SKM-1 (cell line): ENCODE results near the gene SH3RF1.
"Not testable (repeated sequence)": the region's sequence is repeated elsewhere in the genome, so short reads cannot be mapped to it uniquely, and the experiment has no call there.

Experiments
- DNase-seq: peaks from one replicate; lab custom pipeline; 2025; ENCODE audit not compliant: unreplicated experiment; lab: John Stamatoyannopoulos, UW

The SH3RF1 gene

GRCh38 chr4:169202145-169202699 lies 68.5 kb downstream of the SH3RF1 start:
- no peak for DNase-seq

- no peak for DNase-seq
Observed at GRCh38 chr4:169201222-169202144, 69.3 kb downstream of the SH3RF1 start.

GRCh38 chr4:169200361-169201030 lies 70.3 kb downstream of the SH3RF1 start:
- DNase-seq, result no peak

GRCh38 chr4:169199184-169199583 lies 71.6 kb downstream of the SH3RF1 start:
- no peak for DNase-seq

- no peak for DNase-seq
Observed at GRCh38 chr4:169198167-169198566, 72.6 kb downstream of the SH3RF1 start.

- not testable (repeated sequence) for DNase-seq
Observed at GRCh38 chr4:169197206-169197605, 73.5 kb downstream of the SH3RF1 start.

GRCh38 chr4:169195032-169195431 lies 75.7 kb downstream of the SH3RF1 start:
- no peak for DNase-seq

- not testable (repeated sequence) for DNase-seq
Observed at GRCh38 chr4:169189968-169190367, 80.8 kb downstream of the SH3RF1 start.

- DNase-seq, result no peak
Observed at GRCh38 chr4:169189372-169189771, 81.4 kb downstream of the SH3RF1 start.

GRCh38 chr4:169188204-169188603 lies 82.6 kb downstream of the SH3RF1 start:
- no peak for DNase-seq

GRCh38 chr4:169185133-169185956 lies 85.4 kb downstream of the SH3RF1 start:
- DNase-seq, result no peak

- no peak for DNase-seq
Observed at GRCh38 chr4:169184686-169185085, 86.1 kb downstream of the SH3RF1 start.

GRCh38 chr4:169184236-169184635 lies 86.5 kb downstream of the SH3RF1 start:
- DNase-seq, result no peak

- DNase-seq, result no peak
Observed at GRCh38 chr4:169183581-169183980, 87.2 kb downstream of the SH3RF1 start.

- DNase-seq, result no peak
Observed at GRCh38 chr4:169179609-169180521, 90.9 kb downstream of the SH3RF1 start.

- not testable (repeated sequence) for DNase-seq
Observed at GRCh38 chr4:169178092-169178491, 92.7 kb downstream of the SH3RF1 start.

GRCh38 chr4:169175476-169175875 lies 95.3 kb downstream of the SH3RF1 start:
- DNase-seq, result no peak

- DNase-seq, result no peak
Observed at GRCh38 chr4:169175035-169175434, 95.7 kb downstream of the SH3RF1 start.

GRCh38 chr4:169174247-169174646 lies 96.5 kb downstream of the SH3RF1 start:
- DNase-seq, result no peak
